Uterus (tissue), 2 donors: ENCODE results near the gene CDKAL1.

Experiments used
- CTCF ChIP-seq, 4 experiments: fragments of 200-600 bp in 2 of 4; fragments of 450-650 bp in 2 of 4; sonication (generic) in 2 of 4; IDR thresholded peaks; one replicate each; pipeline ENCODE4 v1.5.1; 2016 to 2019; ENCODE audit warnings: antibody characterized with exemption in 4 of 4, mild to moderate bottlenecking in 2 of 4, moderate library complexity in 1 of 4
- POLR2A ChIP-seq, 2 donors: fragments of 450-650 bp; IDR thresholded peaks; one replicate each; pipeline ENCODE4 v1.6.1; 2016; ENCODE audit warnings: antibody characterized with exemption in 2 of 2, mild to moderate bottlenecking in 1 of 2, moderate library complexity in 1 of 2

DNA sequence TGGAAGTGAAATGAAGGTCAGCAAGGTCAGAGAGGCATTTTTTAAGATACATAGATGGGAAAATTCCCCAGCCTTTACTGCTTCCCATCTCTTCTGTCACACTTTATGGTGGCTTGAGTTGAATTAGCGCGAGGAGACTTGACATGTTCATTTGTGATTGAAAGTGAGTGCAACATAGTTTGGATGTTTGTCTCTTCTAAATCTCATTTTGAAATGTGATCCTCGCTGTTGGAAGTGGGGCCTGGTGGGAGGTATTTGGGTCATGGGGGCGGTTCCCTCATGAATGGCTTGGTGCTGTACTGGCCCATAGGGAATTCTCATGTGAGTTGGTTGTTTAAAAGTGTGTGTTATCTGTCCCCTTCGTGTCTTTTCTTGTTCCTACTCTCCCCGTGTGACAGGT lies 237.2 kb downstream of the CDKAL1 start:
- TF ChIP-seq POLR2A (IDR thresholded peaks at IDR 0.05) (no peak), CTCF (IDR thresholded peaks at IDR 0.05) (no peak)
